ENCODE results near the gene CELF4.

The CELF4 gene

GRCh38 chr18:37242826-37243560 is 322.6 kb downstream of the CELF4 start:
- TF ChIP-seq CTCF (IDR thresholded peaks at IDR 0.05; ENCODE audit: low read depth, low read length), result no peak
- H3K27me3 ChIP-seq (ENCODE audit: insufficient read depth, low read depth, severe bottlenecking), result no peaks in the 10 kb centered on the region
- no peak overlapping the region for H3K27ac ChIP-seq
- H3K9me3 ChIP-seq (ENCODE audit: severe bottlenecking), result no peaks in the 10 kb centered on the region
- DNase-seq, result no peak
- H3K36me3 ChIP-seq, result no peaks in the 10 kb centered on the region
- H3K4me3 ChIP-seq (ENCODE audit: low read depth, low read length), result no peak overlapping the region

- Histone ChIP-seq H3K4me3 (ENCODE audit: low read depth, low read length) (no peak overlapping the region), H3K36me3 (no peaks in the 10 kb centered on the region), H3K27ac (no peak overlapping the region), H3K9me3 (ENCODE audit: severe bottlenecking) (no peaks in the 10 kb centered on the region), H3K27me3 (ENCODE audit: insufficient read depth, low read depth, severe bottlenecking) (no peaks in the 10 kb centered on the region)
- DNase-seq, result no peak
- no peak for TF ChIP-seq CTCF (IDR thresholded peaks at IDR 0.05; ENCODE audit: low read depth, low read length)
These were observed 323.5 kb downstream of the CELF4 start for GRCh38 chr18:37242091-37242490.

- Histone ChIP-seq H3K27me3 (ENCODE audit: insufficient read depth, low read depth, severe bottlenecking) (no peaks in the 10 kb centered on the region), H3K4me3 (ENCODE audit: low read depth, low read length) (no peak overlapping the region), H3K27ac (no peak overlapping the region), H3K9me3 (ENCODE audit: severe bottlenecking) (no peaks in the 10 kb centered on the region), H3K36me3 (no peaks in the 10 kb centered on the region)
- no peak for DNase-seq
- no peak for TF ChIP-seq CTCF (IDR thresholded peaks at IDR 0.05; ENCODE audit: low read depth, low read length)
These were observed 327.1 kb downstream of the CELF4 start for GRCh38 chr18:37238282-37239108.

DNA sequence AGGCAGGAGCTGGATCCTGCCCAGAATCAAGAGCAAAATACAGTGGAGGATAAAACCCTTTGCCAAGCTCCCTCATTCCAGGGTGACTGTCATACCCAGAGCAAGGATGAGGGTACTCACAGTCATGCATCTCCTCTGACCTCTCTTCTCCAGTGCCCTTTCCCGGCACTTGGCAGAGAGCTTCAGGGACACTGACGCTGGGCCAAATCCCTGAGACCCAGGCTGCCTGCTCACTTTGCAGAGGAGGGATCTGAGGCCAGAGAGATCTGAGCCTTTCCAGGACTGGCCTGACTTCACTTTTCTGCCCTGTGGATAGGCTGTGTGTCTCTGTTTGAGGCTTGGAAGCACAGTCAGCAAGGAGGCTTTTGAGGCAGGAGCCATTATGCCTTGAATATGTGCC is 330.0 kb downstream of the CELF4 start:
- Histone ChIP-seq H3K36me3 (no peaks in the 10 kb centered on the region), H3K27me3 (ENCODE audit: insufficient read depth, low read depth, severe bottlenecking) (no peaks in the 10 kb centered on the region), H3K9me3 (ENCODE audit: severe bottlenecking) (no peaks in the 10 kb centered on the region), H3K27ac (no peak overlapping the region), H3K4me3 (ENCODE audit: low read depth, low read length) (no peak overlapping the region)
- no peak for TF ChIP-seq CTCF (IDR thresholded peaks at IDR 0.05; ENCODE audit: low read depth, low read length)
- DNase-seq, result no peak

DNA sequence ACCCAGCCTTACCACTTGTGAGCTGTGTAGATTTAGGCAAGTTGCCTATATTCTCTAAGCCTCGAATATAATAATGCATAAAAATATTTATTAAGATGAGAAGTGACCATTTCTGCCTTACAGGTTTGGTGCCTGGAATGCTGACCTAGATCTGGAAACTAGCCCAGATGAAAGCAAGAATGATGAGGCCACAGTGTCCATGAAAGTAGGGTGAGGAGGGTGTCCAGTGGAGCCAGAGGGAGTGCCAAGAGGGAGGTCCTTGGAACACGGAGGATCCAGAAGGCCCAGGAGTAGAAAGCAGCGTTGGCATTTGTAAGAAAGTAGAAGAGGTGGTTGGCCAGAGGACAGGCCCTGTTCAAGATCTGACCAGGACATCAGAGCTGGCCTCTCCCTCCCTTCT is 334.3 kb downstream of the CELF4 start:
- Histone ChIP-seq H3K27me3 (ENCODE audit: insufficient read depth, low read depth, severe bottlenecking) (no peaks in the 10 kb centered on the region), H3K9me3 (ENCODE audit: severe bottlenecking) (no peaks in the 10 kb centered on the region), H3K36me3 (no peaks in the 10 kb centered on the region), H3K27ac (no peak overlapping the region), H3K4me3 (ENCODE audit: low read depth, low read length) (no peak overlapping the region)
- no peak for TF ChIP-seq CTCF (IDR thresholded peaks at IDR 0.05; ENCODE audit: low read depth, low read length)
- no peak for DNase-seq
